H1 (cell line): Measurements from ENCODE around the gene ARMH3. TPM values are rescaled to one million over a fixed set of nuclear protein-coding genes. Genes with fewer than 3 reads are reported as not detected.
A peak's percentile ranks its signal among the peaks of the same experiment; 100 is the strongest.

ENCODE experiments used
- CTCF ChIA-PET: fragments of 300-600 bp; sonication (Branson Sonifier 250); formaldehyde crosslinking; loops from one replicate; lab custom pipeline; 2021; ENCODE audit not compliant: partially characterized antibody; lab: Charles Lee
- POLR2A ChIA-PET: fragments of 300-600 bp; sonication (Branson Sonifier 250); formaldehyde crosslinking; loops from one replicate; lab custom pipeline; 2021; ENCODE audit warnings: inconsistent platforms; ENCODE audit not compliant: partially characterized antibody; lab: Charles Lee
- DNase-seq, 2 experiments: peaks; one replicate each; pipeline versions ENCODE4 v3.0.0 to v3.0.0-alpha.2; 2010 to 2022; ENCODE audit warnings: low spot score in 2 of 2, low read depth in 1 of 2, mixed read lengths in 1 of 2
- FAIRE-seq: peaks from 2 replicates; lab custom pipeline; 2011; peaks lifted over from hg19 to GRCh38; lab: Jason Lieb, UNC
- H2AFZ ChIP-seq: 2 replicates; pipeline ENCODE4 v1.8.1; 2012; ENCODE audit warnings: low read length, inconsistent platforms
- H2AK5ac ChIP-seq: 2 replicates; pipeline ENCODE4 v1.6.1; 2013; ENCODE audit warnings: low read depth, low read length
- H2BK120ac ChIP-seq: replicated peaks from 2 replicates; pipeline ENCODE3; 2013; ENCODE audit warnings: low read depth, low read length, inconsistent platforms
- H2BK12ac ChIP-seq: 2 replicates; pipeline ENCODE4 v1.6.1; 2013; ENCODE audit warnings: low read depth, low read length
- H2BK15ac ChIP-seq: 2 replicates; pipeline ENCODE4 v1.6.1; 2013; ENCODE audit warnings: low read length
- H2BK20ac ChIP-seq: 2 replicates; pipeline ENCODE4 v1.6.1; 2013; ENCODE audit warnings: low read length
- H2BK5ac ChIP-seq: 2 replicates; pipeline ENCODE4 v1.6.1; 2013; ENCODE audit warnings: low read depth, low read length
- H3K14ac ChIP-seq: 2 replicates; pipeline ENCODE4 v1.6.1; 2013; ENCODE audit warnings: inconsistent platforms; ENCODE audit not compliant: insufficient read length
- H3K18ac ChIP-seq: 2 replicates; pipeline ENCODE4 v1.6.1; 2013; ENCODE audit warnings: low read length; ENCODE audit errors: extremely low read depth
- H3K23ac ChIP-seq: 2 replicates; pipeline ENCODE4 v1.6.1; 2013; ENCODE audit warnings: inconsistent platforms; ENCODE audit not compliant: insufficient read length
- H3K23me2 ChIP-seq: 2 replicates; pipeline ENCODE4 v1.6.1; 2013; ENCODE audit warnings: low read depth, low read length
- H3K27ac ChIP-seq: 2 replicates; pipeline ENCODE4 v1.6.1; 2011; ENCODE audit warnings: low read depth, low read length, inconsistent platforms
- H3K27me3 ChIP-seq, 4 experiments: replicated peaks in 1 of 4; 1 replicate in 1 of 4; 2 replicates in 3 of 4; pipeline versions ENCODE4 v1.6.1 to v1.8.1; 2011 to 2013; ENCODE audit warnings: low read length in 3 of 4, mild to moderate bottlenecking in 3 of 4, inconsistent platforms in 2 of 4, mixed read lengths in 2 of 4, moderate library complexity in 1 of 4; ENCODE audit not compliant: control insufficient read depth in 3 of 4, insufficient read depth in 3 of 4; ENCODE audit errors: extremely low read depth in 1 of 4
- H3K36me3 ChIP-seq, 4 experiments: 2 replicates each; pipeline versions ENCODE4 v1.6.1 to v1.8.1; 2011 to 2013; ENCODE audit warnings: mild to moderate bottlenecking in 4 of 4, low read length in 3 of 4, moderate library complexity in 2 of 4, control low read depth in 1 of 4, inconsistent platforms in 1 of 4; ENCODE audit not compliant: insufficient read depth in 4 of 4, control insufficient read depth in 2 of 4
- H3K4ac ChIP-seq: replicated peaks from 2 replicates; pipeline ENCODE3; 2013; ENCODE audit warnings: low read length, low read depth, mixed read lengths, inconsistent platforms; ENCODE audit not compliant: insufficient read length
- H3K4me1 ChIP-seq, 4 experiments: replicated peaks in 1 of 4; 1 replicate in 1 of 4; 2 replicates in 3 of 4; pipeline versions ENCODE4 v1.6.1 to v1.8.1; 2011 to 2013; ENCODE audit warnings: low read length in 3 of 4, inconsistent platforms in 2 of 4, mixed read lengths in 1 of 4; ENCODE audit not compliant: insufficient read depth in 4 of 4, control insufficient read depth in 3 of 4
- H3K4me2 ChIP-seq, 2 experiments: 2 replicates each; pipeline versions ENCODE4 v1.6.1 to v1.8.1; 2011 to 2013; ENCODE audit warnings: low read depth in 2 of 2, low read length in 2 of 2, control low read depth in 1 of 2, inconsistent platforms in 1 of 2, mild to moderate bottlenecking in 1 of 2; ENCODE audit not compliant: insufficient read depth in 1 of 2
- H3K4me3 ChIP-seq, 4 experiments: fragments of 200-600, 300-600 bp in 1 of 4; sonication (generic), shearing (Covaris generic), sonication (Bioruptor Twin) in 1 of 4; 2 replicates each; pipeline versions ENCODE4 v1.5.1 to v1.8.1; 2011 to 2016; ENCODE audit warnings: low read length in 4 of 4, low read depth in 3 of 4, control low read depth in 2 of 4, inconsistent platforms in 2 of 4, mild to moderate bottlenecking in 2 of 4, mixed read lengths in 1 of 4, moderate library complexity in 1 of 4; ENCODE audit not compliant: insufficient read depth in 2 of 4; ENCODE audit errors: extremely low read depth in 1 of 4
- H3K56ac ChIP-seq: replicated peaks from 2 replicates; pipeline ENCODE3; 2013; ENCODE audit warnings: low read depth, mild to moderate bottlenecking, mixed read lengths, low read length, inconsistent platforms; ENCODE audit not compliant: insufficient read length
- H3K79me1 ChIP-seq: 2 replicates; pipeline ENCODE4 v1.6.1; 2013; ENCODE audit warnings: low read depth, low read length, control low read depth
- H3K79me2 ChIP-seq, 2 experiments: 2 replicates each; pipeline versions ENCODE4 v1.6.1 to v1.8.1; 2012 to 2013; ENCODE audit warnings: low read length in 2 of 2, mild to moderate bottlenecking in 2 of 2, inconsistent platforms in 1 of 2; ENCODE audit not compliant: insufficient read depth in 2 of 2, control insufficient read depth in 1 of 2
- H3K9ac ChIP-seq, 4 experiments: replicated peaks in 1 of 4; 1 replicate in 1 of 4; 2 replicates in 3 of 4; pipeline versions ENCODE4 v1.6.1 to v1.8.1; 2011 to 2013; ENCODE audit warnings: low read depth in 3 of 4, low read length in 3 of 4, control low read depth in 2 of 4, mild to moderate bottlenecking in 2 of 4, moderate library complexity in 2 of 4, inconsistent platforms in 1 of 4; ENCODE audit errors: extremely low read depth in 1 of 4
- H3K9me3 ChIP-seq, 2 experiments: 2 replicates each; pipeline versions ENCODE4 v1.6.1 to v1.8.1; 2012 to 2013; ENCODE audit warnings: mild to moderate bottlenecking in 2 of 2, moderate library complexity in 2 of 2, control low read depth in 1 of 2, inconsistent platforms in 1 of 2, low read depth in 1 of 2, low read length in 1 of 2, mixed read lengths in 1 of 2; ENCODE audit not compliant: insufficient read depth in 2 of 2
- H4K20me1 ChIP-seq, 2 experiments: replicated peaks in 1 of 2; 2 replicates each; pipeline versions ENCODE3 to v1.8.1; 2011 to 2013; ENCODE audit warnings: inconsistent platforms in 2 of 2, low read length in 2 of 2, mild to moderate bottlenecking in 1 of 2; ENCODE audit not compliant: insufficient read depth in 2 of 2, control insufficient read depth in 1 of 2
- H4K5ac ChIP-seq: 2 replicates; pipeline ENCODE4 v1.6.1; 2013; ENCODE audit warnings: low read length, low read depth, mixed read lengths, inconsistent platforms; ENCODE audit not compliant: insufficient read length
- H4K8ac ChIP-seq: 2 replicates; pipeline ENCODE4 v1.8.0; 2013; ENCODE audit warnings: mild to moderate bottlenecking, moderate library complexity, low read length, inconsistent platforms; ENCODE audit not compliant: insufficient read depth; ENCODE audit errors: extremely low read depth
- H4K91ac ChIP-seq: replicated peaks from 2 replicates; pipeline ENCODE3; 2013; ENCODE audit warnings: low read length, mixed read lengths, inconsistent platforms; ENCODE audit not compliant: insufficient read length
- BACH1 ChIP-seq: IDR thresholded peaks from 2 replicates; pipeline ENCODE4 v1.6.1; 2012; ENCODE audit warnings: low read length, improper control_type of control experiment
- CHD1 ChIP-seq: IDR thresholded peaks from 2 replicates; pipeline ENCODE4 v1.6.1; 2012; ENCODE audit warnings: low read depth, low read length, improper control_type of control experiment
- KDM1A ChIP-seq: fragments of 200-600, 300-600 bp; sonication (generic); IDR thresholded peaks from 2 replicates; pipeline ENCODE4 v1.7.1; 2016; ENCODE audit warnings: mild to moderate bottlenecking, low read length, borderline replicate concordance
- SP2 ChIP-seq: IDR thresholded peaks from 2 replicates; pipeline ENCODE4 v1.6.1; 2012; ENCODE audit warnings: mild to moderate bottlenecking, low read length, inconsistent platforms
- WGBS, 2 experiments: shearing (Covaris generic) in 1 of 2; methylation state at CpG; one replicate each; pipeline versions ENCODE4 v1.1.6 to v1.1.7; 2013 to 2015; ENCODE audit warnings: low lambda C conversion rate in 2 of 2, mixed read lengths in 2 of 2, inconsistent platforms in 1 of 2, low coverage in 1 of 2, missing lambda C conversion rate in 1 of 2; ENCODE audit not compliant: insufficient replicate concordance in 2 of 2, insufficient coverage in 1 of 2, insufficient read length in 1 of 2; ENCODE audit errors: extremely low coverage in 1 of 2, missing lambda C conversion rate in 1 of 2; 5-methylcytosine and 5-hydroxymethylcytosine counted together
- polyA plus RNA-seq, 7 experiments: library from polyadenylated mRNA; depleted of rRNA in 3 of 7; stranded (reverse) in 5 of 7; unstranded in 2 of 7; fragments of >200 nt in 5 of 7; fragments of 200-250 nt in 2 of 7; gene quantifications; 1 replicate in 5 of 7; 2 replicates in 1 of 7; 4 replicates in 1 of 7; pipeline versions ENCODE4 v1.2.1 to v1.2.3, GENCODE V29; 2011 to 2013; ENCODE audit warnings: missing spikeins in 2 of 7, mixed read lengths in 2 of 7
- total RNA-seq: library from RNA; stranded (reverse); fragmentation: NEBNext Ultra II Directional; extraction: Animal tissue kit (Norgen Biotek cat#: 25700); gene quantifications from 2 replicates; pipeline ENCODE4 v1.2.1, GENCODE V29; 2021

The ARMH3 gene
- total and polyA plus RNA-seq, 2 of the 8 experiments (the other 6 are each of a cell fraction or from before 2014, with no cell fraction given), result 11.6 to 18.3 TPM

DNA sequence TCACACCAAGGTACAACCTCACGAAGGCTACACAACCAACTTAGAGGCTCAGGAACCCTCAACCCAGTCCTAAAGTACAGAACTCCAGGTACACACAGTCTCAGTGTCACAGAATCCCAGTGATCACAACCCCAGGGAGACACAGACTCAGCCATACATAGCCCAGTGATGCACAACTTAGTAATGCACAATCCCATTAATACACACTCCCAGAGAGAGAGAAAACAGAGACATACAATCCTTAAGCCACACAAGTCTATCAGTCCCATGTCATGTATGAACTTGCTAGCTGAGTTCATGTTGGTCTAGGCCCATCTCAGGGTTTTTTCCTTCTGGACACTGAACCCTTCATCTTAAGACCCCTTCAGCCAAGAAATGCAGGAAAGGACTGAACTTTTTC is 217.0 kb downstream of the ARMH3 start:
- Histone ChIP-seq H3K4me1 (peaks cover 3 to 19% (median 11%) of the 10 kb centered on the region in 4 experiments), H2AFZ (no peak overlapping the region)
- no peak for FAIRE-seq

More for the DNA sequence above, 217.0 kb downstream of the ARMH3 start:
- POLR2A ChIA-PET, result interaction anchor here (1.0 to 3.2 kb wide), 5 partner anchors 8 to 218 kb away, joined by 4 to 16 read pairs (median 5); partner anchors contain the start of gene OGA
- H4K5ac ChIP-seq, result no peak overlapping the region
- CTCF ChIA-PET, result interaction anchor here (0.5 to 7.1 kb wide), 11 partner anchors 9 to 229 kb away, joined by 3 to 154 read pairs (median 11); partner anchors contain the start of genes HPS6 and OGA
- H3K18ac ChIP-seq, result no peak overlapping the region; the same call in 1 of the 2 replicates
- H3K23ac ChIP-seq, result no peak overlapping the region
- H3K4me3 ChIP-seq, result peak overlapping the region; percentile 70 to 81 (median 76); a peak in 7 of 8 replicates
- H3K27me3 ChIP-seq, result peaks cover 3 to 18% (median 18%) of the 10 kb centered on the region in 4 experiments
- H3K4me2 ChIP-seq, result peak overlapping the region; percentile 90 to 95
- no peak overlapping the region for H3K9ac ChIP-seq
- 0 out of 2 replicates have a peak overlapping the region, but pooled peaks have one; percentile 27 for H2BK5ac ChIP-seq
- H3K27ac ChIP-seq, result no peak overlapping the region
- no peaks in the 10 kb centered on the region for H3K36me3 ChIP-seq
- H3K4ac ChIP-seq, result no peak overlapping the region
- 0 out of 2 replicates have a peak overlapping the region, but pooled peaks have one; percentile 62 for H4K8ac ChIP-seq
- no peak overlapping the region for H3K14ac ChIP-seq
- no peak overlapping the region for H2AK5ac ChIP-seq
- no peaks in the 10 kb centered on the region for H3K9me3 ChIP-seq
- no peaks in the 10 kb centered on the region for H3K79me2 ChIP-seq
- peaks cover 14 to 25% of the 10 kb centered on the region in 2 experiments for H4K20me1 ChIP-seq
- H2BK15ac ChIP-seq, result no peak overlapping the region; the same call in 1 of the 2 replicates
- no peak overlapping the region for H4K91ac ChIP-seq
- no peak overlapping the region for H2BK12ac ChIP-seq
- H3K56ac ChIP-seq, result no peak overlapping the region
- H3K79me1 ChIP-seq, result no peaks in the 10 kb centered on the region; the same call in 1 of the 2 replicates
- H2BK120ac ChIP-seq, result peak overlapping the region; percentile 34
- H2BK20ac ChIP-seq, result no peak overlapping the region
- peaks cover 15% of the 10 kb centered on the region; the same call in 1 of the 2 replicates for H3K23me2 ChIP-seq
- WGBS, 2 experiments, result 85% methylated on average over 1 of the region's 1 CpG; no CpG with 5 or more reads in 1 of the 2 experiments
- no peak for DNase-seq
- TF ChIP-seq BACH1 (no peak), KDM1A (no peak), SP2 (no peak), CHD1 (no peak)
